Measurements from ENCODE around the gene EVL. TPM values are rescaled to one million over a fixed set of nuclear protein-coding genes. Genes with fewer than 3 reads are reported as not detected.

EVL gene
- total and polyA plus RNA-seq, 2 donors (not counting 3 experiments of a cell fraction or from before 2014, with no cell fraction given) = 34.6 to 62.5 TPM

DNA sequence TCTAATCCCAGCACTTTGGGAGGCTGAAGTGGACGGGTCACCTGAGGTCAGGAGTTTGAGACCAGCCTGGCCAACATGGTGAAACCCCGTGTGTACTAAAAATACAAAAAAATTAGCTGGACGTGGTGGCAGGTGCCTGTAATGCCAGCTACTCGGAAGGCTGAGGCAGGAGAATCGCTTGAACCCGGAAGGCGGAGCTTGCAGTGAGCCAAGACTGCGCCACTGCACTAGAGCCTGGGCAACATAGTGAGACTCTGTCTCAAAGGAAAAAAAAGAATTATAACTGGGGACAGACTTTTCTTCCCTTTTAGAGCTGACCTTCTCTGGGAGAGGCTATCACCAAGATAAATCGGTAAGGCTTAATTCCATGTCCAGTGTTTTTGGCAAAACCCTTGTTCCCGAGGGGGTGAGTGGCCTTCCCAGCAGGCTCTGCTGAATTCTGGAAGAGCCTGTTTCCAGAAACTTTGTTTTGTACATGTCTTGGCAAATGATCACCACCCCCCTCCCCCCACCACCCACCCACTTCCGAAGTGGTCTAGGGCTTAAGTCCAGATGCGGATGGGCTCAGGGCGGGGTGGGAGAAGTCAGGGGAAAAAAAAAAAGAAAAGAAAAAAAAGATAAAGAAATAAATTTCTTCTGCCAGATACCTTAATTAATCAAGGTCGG, 126.5 kb downstream of the EVL start:
- no peak overlapping the region for H3K4me3 ChIP-seq (replicated peaks in 1 of 3; ENCODE audit: insufficient read depth in 1 of 3, low read depth in 1 of 3, low read length in 3 of 3)
- BruUV-seq (replicated peaks) = no TSS peak
- no peak overlapping the region for H3K4me2 ChIP-seq (ENCODE audit: insufficient read depth, low read length)
- DNase-seq (ENCODE audit: low read depth, low spot score) (no peak), FAIRE-seq (no peak)
- no peaks in the 10 kb centered on the region for H3K79me2 ChIP-seq (ENCODE audit: control insufficient read depth, insufficient read depth, low read length)
- H4K20me1 ChIP-seq (replicated peaks; ENCODE audit: control insufficient read depth, extremely low read depth, insufficient read depth, low read length) = no peaks in the 10 kb centered on the region
- H3K27ac ChIP-seq (ENCODE audit: insufficient read depth, low read depth, low read length) = no peak overlapping the region
- intact Hi-C loops (cut with micrococcal nuclease) = loop anchor here (1.0 to 2.0 kb wide), 5 partner anchors 49 to 461 kb away; no protein-coding TSS in a partner anchor
- ChIA-PET CTCF (interaction anchor here (1.1 to 2.0 kb wide), 5 partner anchors 30 to 208 kb away, joined by 3 to 26 read pairs (median 5); no protein-coding TSS in a partner anchor), POLR2A (no interaction called here)
- no peaks in the 10 kb centered on the region for H3K27me3 ChIP-seq (ENCODE audit: control insufficient read depth in 2 of 2, insufficient read depth in 2 of 2, low read length in 2 of 2)
- peaks cover 5% of the 10 kb centered on the region for H3K4me1 ChIP-seq (ENCODE audit: control insufficient read depth, extremely low read depth, insufficient read depth, low read length)
- TF ChIP-seq MYC (IDR thresholded peaks at IDR 0.05; ENCODE audit: low read depth, low read length) = no peak
- TF ChIP-seq FOS (IDR thresholded peaks at IDR 0.05; ENCODE audit: borderline replicate concordance, insufficient read depth, low read length) = no peak
- TF ChIP-seq, protein P1, sequence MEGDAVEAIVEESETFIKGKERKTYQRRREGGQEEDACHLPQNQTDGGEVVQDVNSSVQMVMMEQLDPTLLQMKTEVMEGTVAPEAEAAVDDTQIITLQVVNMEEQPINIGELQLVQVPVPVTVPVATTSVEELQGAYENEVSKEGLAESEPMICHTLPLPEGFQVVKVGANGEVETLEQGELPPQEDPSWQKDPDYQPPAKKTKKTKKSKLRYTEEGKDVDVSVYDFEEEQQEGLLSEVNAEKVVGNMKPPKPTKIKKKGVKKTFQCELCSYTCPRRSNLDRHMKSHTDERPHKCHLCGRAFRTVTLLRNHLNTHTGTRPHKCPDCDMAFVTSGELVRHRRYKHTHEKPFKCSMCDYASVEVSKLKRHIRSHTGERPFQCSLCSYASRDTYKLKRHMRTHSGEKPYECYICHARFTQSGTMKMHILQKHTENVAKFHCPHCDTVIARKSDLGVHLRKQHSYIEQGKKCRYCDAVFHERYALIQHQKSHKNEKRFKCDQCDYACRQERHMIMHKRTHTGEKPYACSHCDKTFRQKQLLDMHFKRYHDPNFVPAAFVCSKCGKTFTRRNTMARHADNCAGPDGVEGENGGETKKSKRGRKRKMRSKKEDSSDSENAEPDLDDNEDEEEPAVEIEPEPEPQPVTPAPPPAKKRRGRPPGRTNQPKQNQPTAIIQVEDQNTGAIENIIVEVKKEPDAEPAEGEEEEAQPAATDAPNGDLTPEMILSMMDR (IDR thresholded peaks at IDR 0.05; ENCODE audit: extremely low read depth in 1 of 2, insufficient read depth in 1 of 2, low read depth in 1 of 2, low read length in 2 of 2) = no peak
- no peak for TF ChIP-seq POLR2AphosphoS5 (IDR thresholded peaks at IDR 0.05; ENCODE audit: insufficient read depth, low read depth, low read length)
- no peak for TF ChIP-seq GATA2 (IDR thresholded peaks at IDR 0.05; ENCODE audit: insufficient read depth, insufficient read length, low read depth, low read length)
- TF ChIP-seq MAX (IDR thresholded peaks at IDR 0.05; ENCODE audit: insufficient read depth, insufficient read length) = no peak
- no peak for TF ChIP-seq JUN (IDR thresholded peaks at IDR 0.05; ENCODE audit: borderline replicate concordance, insufficient read depth, insufficient read length, low read depth)
- no peak for TF ChIP-seq EZH2 (IDR thresholded peaks at IDR 0.05; ENCODE audit: borderline replicate concordance, low read depth, low read length, severe bottlenecking)
- TF ChIP-seq POLR2A (IDR thresholded peaks at IDR 0.05; ENCODE audit: low read depth, low read length) = no peak
- peak overlapping the region; percentile 92 for H2AFZ ChIP-seq (ENCODE audit: low read depth, low read length)
- H3K9me1 ChIP-seq (replicated peaks; ENCODE audit: control insufficient read depth, extremely low read depth, insufficient read depth, low read length) = no peaks in the 10 kb centered on the region
- dilution Hi-C loops (cut with MboI; ENCODE audit: extremely low pct_ligation_motif_present, low sequenced_read_pairs) = no loop called here
- H3K9ac ChIP-seq (replicated peaks; ENCODE audit: extremely low read depth, insufficient read depth, low read length) = no peak overlapping the region
- no peaks in the 10 kb centered on the region for H3K9me3 ChIP-seq (replicated peaks; ENCODE audit: control insufficient read depth, insufficient read depth, low read length)
- no peaks in the 10 kb centered on the region for H3K36me3 ChIP-seq (ENCODE audit: control insufficient read depth in 2 of 2, extremely low read depth in 1 of 2, insufficient read depth in 2 of 2, low read length in 2 of 2)

Measured in endothelial cell of umbilical vein (primary cell).